M059J (cell line): Measurements from ENCODE around the gene PPP2R3A. TPM values are rescaled to one million over a fixed set of nuclear protein-coding genes. Genes with fewer than 3 reads are reported as not detected.
"Not testable (repeated sequence)": the region's sequence is repeated elsewhere in the genome, so short reads cannot be mapped to it uniquely, and the experiment has no call there.

ENCODE experiments used
- DNase-seq: peaks from one replicate; pipeline ENCODE4 v3.0.0-alpha.2; 2012; ENCODE audit warnings: low read depth
- total RNA-seq: library from RNA; depleted of rRNA; stranded (reverse); fragments of >200 nt; shearing (Covaris generic); gene quantifications from 2 replicates; pipeline ENCODE4 v1.2.3, GENCODE V29; 2014; rRNA removed

Gene PPP2R3A
- 22.2 and 22.5 TPM in 2 replicates for total RNA-seq

DNA sequence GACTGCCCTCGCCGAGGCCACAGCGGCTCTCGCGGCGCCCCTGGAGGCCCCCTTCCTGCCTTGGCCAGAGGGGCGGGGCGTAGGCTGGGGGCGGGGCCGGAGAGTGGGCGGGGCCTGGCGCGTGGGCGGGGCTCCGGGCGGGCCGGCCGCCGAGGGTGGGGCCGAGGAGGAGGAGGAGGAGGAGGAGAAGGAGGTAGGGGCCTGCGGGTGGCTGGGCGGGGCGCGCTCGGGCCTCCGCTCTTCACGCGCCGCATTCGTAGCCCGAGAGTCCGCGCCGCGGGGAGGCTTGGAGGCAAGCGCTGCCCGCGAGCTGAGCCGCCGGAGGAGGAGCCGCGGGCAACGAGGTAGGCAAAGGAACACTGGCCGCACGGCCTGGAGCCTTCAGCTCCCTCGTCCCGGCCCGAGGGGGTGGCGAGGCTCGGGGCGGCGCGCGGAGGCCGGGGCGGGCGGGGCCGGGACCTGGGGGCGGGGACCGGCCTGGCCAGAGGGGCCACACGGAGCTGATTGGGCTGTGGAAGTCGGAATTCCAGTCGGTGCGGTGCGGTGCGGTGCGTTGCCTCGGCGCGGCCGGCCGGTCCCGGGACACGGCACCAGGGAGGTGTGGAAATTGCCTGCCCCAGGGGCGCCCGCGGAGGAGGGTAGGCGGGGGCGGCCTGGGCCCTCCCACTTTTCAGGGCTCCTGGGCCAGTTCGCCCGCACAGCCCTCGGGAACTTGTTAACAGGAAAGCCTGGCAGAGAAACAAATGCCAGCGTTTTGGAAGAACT lies at the start of gene PPP2R3A:
TSS of gene PPP2R3A (plus strand) at position 223 of the 765 bp plus-strand sequence. CDS start 35,771 bp downstream, outside the sequence.
- peak; percentile 93 for DNase-seq

DNA sequence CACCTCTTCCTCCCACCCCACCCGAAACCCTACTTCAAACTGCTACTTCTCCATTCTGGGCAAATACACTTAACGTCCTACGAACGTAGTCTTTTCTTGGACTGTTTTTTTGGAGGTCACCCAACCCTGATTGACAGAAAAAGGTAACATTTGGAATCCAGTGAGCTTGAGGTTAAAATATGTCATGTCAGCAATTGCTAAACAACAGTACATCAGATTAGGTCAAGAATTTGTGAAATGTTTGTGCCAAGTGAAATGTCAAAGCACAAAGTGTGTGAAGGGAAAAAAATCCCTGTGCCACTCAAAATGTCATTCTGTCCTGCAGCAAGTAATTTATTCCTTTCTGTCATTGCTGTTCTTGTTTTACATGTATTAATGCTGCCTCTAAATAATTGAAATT lies 49.2 kb upstream of the PPP2R3A start:
- DNase-seq: no peak

DNA sequence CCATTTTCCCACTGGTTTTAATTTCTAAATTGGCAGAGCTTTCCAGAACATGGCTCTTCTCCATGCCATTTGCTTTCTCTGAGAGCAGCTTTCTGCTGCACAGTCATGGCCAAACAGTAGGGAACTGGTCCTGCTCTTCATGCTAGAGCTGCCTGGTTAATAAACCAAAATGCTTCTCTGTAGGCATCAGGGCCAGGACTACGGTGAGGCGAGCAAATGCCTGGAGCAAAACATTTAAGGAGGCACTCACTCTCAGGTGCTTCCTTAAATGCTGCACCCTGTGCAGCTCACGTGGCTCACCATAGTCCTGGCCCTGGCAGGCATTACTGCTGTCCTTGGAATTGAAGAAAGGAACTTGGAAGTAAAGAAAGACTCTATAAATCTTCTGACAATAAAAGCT lies 48.5 kb upstream of the PPP2R3A start:
- DNase-seq: no peak

DNA sequence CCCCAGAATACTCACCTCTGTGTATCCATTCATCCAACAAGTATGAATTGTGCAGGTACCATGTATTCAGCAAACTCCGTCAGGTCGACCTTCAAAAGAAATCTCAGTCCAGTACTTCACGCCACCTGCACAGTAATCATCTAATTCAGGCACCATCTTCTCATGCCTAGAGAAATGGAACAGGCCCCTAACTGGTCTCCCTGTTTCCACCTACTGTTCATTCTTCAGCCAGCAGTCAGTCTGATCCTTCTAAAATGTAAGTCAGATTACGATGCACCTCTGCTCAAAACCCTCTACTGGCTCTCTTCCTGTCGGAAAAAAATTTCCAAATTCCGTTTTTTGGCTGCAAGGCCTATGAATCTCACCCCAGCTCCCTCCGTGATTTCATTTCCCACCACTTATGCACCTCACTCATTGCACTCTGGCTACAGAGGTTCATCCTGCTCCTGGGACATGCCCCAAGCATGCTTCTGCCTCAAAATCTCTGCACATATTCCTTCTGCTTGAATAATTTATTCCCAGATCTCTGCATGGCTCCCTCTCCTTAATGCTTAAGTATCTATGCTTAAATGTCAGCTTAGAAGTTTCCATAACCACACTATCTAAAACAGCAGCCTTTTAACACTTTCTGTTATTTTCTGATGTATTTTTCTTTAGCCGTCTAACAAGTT lies 47.5 kb upstream of the PPP2R3A start:
- no peak for DNase-seq

GRCh38 chr3:135918600-135918999 lies 46.9 kb upstream of the PPP2R3A start:
- peak; percentile 59 for DNase-seq

DNA sequence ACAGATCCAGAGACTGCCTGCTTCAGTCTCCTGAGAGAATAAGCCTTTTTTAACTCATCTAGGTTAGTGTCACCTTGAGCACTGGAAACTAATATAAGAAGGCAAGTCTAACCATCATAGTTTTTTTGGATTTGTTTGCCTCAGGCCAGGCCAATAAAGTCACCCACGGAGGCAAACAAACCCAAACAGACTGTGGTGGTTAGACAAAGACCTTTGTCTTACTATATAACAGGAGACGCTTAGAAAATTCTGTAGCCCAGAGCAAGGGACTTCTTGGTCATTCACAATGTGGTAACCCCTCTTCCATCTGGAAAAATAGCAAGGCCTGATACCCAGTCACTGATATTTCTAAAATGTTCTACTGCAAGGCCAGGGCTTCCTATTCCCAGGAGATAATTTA lies 45.3 kb upstream of the PPP2R3A start:
- DNase-seq: no peak

DNA sequence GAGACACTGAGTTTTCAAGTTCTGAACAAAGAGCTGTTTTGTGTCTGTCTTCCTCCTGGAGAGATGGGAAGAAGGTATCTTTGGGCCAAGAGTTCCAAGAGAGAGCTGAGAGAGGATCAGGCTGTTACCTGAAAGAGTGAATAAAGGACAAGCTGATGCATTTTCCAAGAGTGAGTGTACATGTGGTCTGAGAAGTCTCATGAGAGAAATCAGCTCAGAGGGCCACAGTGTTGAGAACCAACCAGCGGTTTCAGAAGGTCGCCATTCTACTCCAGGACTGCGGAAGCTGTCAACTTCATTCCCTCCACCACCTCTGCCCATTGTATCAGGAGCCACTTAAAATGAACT lies 42.7 kb upstream of the PPP2R3A start:
- peak; percentile 41 for DNase-seq

DNA sequence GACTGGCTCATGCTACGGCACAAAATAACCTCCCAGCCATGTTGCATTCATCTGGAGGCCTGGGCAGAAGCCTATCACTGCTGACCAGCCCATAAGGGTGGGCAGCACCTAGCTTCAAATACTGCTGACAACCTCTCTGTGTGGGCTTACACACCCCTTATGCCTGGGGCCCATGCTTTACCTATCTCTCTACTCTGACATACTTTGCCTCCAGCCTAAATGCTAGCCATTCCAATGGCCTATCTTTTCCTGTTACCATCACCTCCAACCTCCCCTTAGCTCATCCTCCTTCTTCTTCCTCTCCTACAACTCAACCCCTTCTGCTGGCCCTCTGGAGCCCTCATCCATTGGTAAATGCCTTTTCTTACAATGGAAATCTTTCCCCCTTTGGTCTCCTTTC lies 41.0 kb upstream of the PPP2R3A start:
- DNase-seq: no peak

GRCh38 chr3:135926664-135927063 lies 38.9 kb upstream of the PPP2R3A start:
- DNase-seq: no peak

GRCh38 chr3:135927155-135927554 lies 38.4 kb upstream of the PPP2R3A start:
- peak; percentile 92 for DNase-seq

DNA sequence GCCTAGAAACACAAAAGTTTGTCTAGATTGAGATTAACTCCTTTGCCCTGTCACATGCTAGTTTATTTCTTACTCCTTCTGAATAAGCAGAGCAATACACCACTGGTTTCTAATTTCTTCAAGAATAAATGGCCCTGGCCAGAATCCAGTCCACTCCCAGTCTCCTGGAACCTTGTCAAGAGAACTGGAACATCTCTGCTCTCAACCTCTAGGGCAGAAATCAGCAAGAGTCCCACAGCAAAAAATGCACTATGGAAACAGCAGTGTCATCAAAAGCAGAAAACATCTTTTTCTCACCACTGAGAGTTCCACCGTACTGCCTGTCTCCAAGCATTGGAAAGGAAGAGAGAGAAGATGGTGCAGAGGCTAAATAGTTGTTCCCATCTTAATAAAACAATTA lies 35.9 kb upstream of the PPP2R3A start:
- peak; percentile 88 for DNase-seq

GRCh38 chr3:135930255-135930654 lies 35.3 kb upstream of the PPP2R3A start:
- no peak for DNase-seq

GRCh38 chr3:135935171-135935570 lies 30.4 kb upstream of the PPP2R3A start:
- DNase-seq: peak; percentile 43

- DNase-seq: not testable (repeated sequence)
These were observed 27.8 kb upstream of the PPP2R3A start for GRCh38 chr3:135937766-135938165.

DNA sequence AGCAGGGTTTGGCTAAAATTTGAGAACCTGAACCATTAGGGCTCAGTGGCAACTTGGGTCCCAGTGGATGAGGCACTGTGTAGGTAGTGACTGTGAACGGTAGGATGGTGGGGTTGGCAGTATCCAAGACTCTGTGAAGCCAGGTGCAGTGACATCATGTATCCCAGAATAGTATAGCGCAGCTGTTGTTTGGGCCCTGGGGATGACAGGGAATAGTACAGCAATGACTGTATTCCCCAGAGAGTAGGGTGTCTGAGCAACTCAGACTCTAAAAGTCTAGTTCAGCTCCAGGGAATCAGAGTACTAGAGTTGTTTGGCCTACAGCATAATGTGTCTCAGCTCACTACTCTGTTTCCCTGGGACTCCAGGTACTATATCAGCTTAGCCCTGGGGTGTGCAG lies 20.7 kb upstream of the PPP2R3A start:
- DNase-seq: no peak

- DNase-seq: no peak
These were observed 14.6 kb upstream of the PPP2R3A start for GRCh38 chr3:135950941-135951340.

- no peak for DNase-seq
These were observed 1.2 kb upstream of the PPP2R3A start for GRCh38 chr3:135964160-135964955.

- DNase-seq: no peak
These were observed 411 bp upstream of the PPP2R3A start for GRCh38 chr3:135965129-135965505.

GRCh38 chr3:135966271-135966961 lies 888 bp downstream of the PPP2R3A start:
- peak; percentile 30 for DNase-seq

GRCh38 chr3:135966962-135967274 lies 1.4 kb downstream of the PPP2R3A start:
- no peak for DNase-seq

DNA sequence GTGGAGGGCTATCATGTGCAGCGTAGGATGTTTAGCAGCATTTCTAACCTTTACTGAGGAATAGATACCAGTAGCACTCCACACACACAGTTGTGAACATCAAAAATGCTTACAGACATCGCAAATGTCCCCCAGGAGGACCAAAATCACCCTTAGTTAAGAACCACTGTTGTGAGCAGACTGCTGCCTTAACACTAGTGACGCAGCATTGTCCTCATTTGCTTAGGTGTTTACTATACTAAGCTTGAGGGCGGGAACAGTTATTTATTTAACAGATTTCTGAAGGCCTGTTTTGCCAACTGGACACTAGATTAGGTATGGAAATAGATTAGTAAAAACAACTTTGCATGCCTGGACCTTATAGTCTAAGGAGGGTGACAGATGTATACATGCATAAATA lies 2.3 kb downstream of the PPP2R3A start:
- DNase-seq: no peak

DNA sequence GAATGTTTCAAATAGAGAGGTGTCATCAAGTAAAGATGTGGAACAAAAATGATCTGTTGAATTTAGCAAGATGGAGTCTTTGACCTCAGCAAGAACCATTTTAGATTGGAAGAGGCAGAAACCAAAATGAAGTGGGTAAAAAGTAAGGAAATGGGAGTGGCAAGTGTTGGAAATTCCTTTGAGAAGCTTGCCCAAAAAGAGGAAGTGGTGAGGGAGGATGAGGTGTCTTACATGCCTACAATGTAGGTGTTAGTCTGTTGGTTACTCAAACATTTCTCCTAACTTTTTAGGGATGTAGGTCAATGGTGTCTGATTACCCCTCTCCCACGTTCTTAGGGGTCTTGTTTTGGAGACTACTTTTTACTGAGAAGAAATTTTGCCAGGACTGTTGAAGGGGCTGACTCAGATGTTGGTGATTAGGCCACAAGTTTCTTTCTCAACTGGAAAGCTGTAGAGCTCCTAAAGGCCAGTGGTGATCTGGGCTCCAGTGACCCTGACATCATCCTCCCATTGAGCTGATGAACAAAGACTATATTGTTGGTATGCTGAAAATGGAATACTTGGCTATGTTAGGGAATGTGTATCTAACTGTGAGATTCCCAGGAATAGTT lies 5.1 kb downstream of the PPP2R3A start:
- DNase-seq: peak; percentile 76
